Left ventricle myocardium inferior (tissue), 1 donor: ENCODE measurements around the gene HMCES. TPM values are rescaled to one million over a fixed set of nuclear protein-coding genes. Genes with fewer than 3 reads are reported as not detected.

Experiments
- DNase-seq: peaks from one replicate; pipeline ENCODE4 v3.0.0-alpha.2; 2020
- H3K27ac ChIP-seq: fragments of 200-600 bp; replicated peaks from 2 replicates; pipeline ENCODE4 v1.8.0; 2021
- H3K27me3 ChIP-seq: fragments of 200-600 bp; 2 replicates; pipeline ENCODE4 v1.8.0; 2021; ENCODE audit warnings: low read depth
- H3K36me3 ChIP-seq: fragments of 200-600 bp; 2 replicates; pipeline ENCODE4 v1.8.0; 2021
- H3K4me1 ChIP-seq: fragments of 200-600 bp; 2 replicates; pipeline ENCODE4 v1.8.0; 2021
- H3K4me3 ChIP-seq: fragments of 200-600 bp; 2 replicates; pipeline ENCODE4 v1.8.0; 2021; ENCODE audit warnings: mild to moderate bottlenecking, moderate library complexity
- H3K9me3 ChIP-seq: fragments of 200-600 bp; replicated peaks from 2 replicates; pipeline ENCODE4 v1.8.0; 2021
- intact Hi-C: fragments of 100-400 bp; cut with micrococcal nuclease; formaldehyde crosslinking; loops from one replicate; pipeline ENCODE4 v1.11.0; 2022
- total RNA-seq: library from RNA; stranded (reverse); fragmentation: NEBNext Ultra II Directional; extraction: Animal tissue kit (Norgen Biotek cat#: 25700); gene quantifications from one replicate; pipeline ENCODE4 v1.2.1, GENCODE V29; 2021
- TF ChIP-seq, protein P1 (sequence below): fragments of 200-600 bp; IDR thresholded peaks from 2 replicates; pipeline ENCODE4 v1.8.0; 2021; ENCODE audit warnings: antibody characterized with exemption, mild to moderate bottlenecking, borderline replicate concordance
- donor health status: DM: no; HTN: yes; CAD: no; lungs with severe emphysema.

HMCES gene
- total RNA-seq, 1 donor from 2014 or later, result 38.5 TPM

DNA sequence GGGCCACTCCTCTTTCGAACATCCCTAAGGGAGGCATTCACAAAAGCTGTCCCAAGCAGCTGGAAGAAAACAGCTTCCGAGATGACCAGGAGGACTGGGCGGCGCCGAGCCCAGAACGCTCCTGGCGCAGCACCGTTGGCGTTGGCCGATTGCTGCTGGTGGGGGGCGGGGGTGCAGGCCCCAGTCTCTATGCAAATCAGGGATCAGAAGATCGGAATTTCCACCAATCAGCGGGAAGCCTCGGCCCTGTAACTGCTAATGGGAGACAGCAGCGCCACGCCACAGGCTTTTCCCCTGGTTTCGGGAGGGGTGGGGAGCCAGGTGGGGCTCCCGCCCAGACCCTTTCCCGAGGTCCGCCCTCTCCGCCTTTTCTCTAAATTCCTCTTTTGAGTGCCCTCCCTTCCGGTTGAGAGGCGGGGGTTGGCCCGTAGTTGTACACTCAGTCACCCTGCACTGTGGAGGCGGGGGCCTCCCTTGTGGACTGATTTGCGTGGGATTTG is 27.0 kb downstream of the HMCES start:
- no peaks in the 10 kb centered on the region for H3K27me3 ChIP-seq
- TF ChIP-seq, protein P1, sequence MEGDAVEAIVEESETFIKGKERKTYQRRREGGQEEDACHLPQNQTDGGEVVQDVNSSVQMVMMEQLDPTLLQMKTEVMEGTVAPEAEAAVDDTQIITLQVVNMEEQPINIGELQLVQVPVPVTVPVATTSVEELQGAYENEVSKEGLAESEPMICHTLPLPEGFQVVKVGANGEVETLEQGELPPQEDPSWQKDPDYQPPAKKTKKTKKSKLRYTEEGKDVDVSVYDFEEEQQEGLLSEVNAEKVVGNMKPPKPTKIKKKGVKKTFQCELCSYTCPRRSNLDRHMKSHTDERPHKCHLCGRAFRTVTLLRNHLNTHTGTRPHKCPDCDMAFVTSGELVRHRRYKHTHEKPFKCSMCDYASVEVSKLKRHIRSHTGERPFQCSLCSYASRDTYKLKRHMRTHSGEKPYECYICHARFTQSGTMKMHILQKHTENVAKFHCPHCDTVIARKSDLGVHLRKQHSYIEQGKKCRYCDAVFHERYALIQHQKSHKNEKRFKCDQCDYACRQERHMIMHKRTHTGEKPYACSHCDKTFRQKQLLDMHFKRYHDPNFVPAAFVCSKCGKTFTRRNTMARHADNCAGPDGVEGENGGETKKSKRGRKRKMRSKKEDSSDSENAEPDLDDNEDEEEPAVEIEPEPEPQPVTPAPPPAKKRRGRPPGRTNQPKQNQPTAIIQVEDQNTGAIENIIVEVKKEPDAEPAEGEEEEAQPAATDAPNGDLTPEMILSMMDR, result no peak
- H3K9me3 ChIP-seq, result no peaks in the 10 kb centered on the region
- intact Hi-C loops, result no loop called here
- H3K27ac ChIP-seq, result peak overlapping the region; percentile 73
- DNase-seq, result peak; percentile 81
- peak overlapping the region; percentile 46 for H3K4me3 ChIP-seq
- H3K4me1 ChIP-seq, result peaks cover 32% of the 10 kb centered on the region
- H3K36me3 ChIP-seq, result peaks cover 38% of the 10 kb centered on the region

DNA sequence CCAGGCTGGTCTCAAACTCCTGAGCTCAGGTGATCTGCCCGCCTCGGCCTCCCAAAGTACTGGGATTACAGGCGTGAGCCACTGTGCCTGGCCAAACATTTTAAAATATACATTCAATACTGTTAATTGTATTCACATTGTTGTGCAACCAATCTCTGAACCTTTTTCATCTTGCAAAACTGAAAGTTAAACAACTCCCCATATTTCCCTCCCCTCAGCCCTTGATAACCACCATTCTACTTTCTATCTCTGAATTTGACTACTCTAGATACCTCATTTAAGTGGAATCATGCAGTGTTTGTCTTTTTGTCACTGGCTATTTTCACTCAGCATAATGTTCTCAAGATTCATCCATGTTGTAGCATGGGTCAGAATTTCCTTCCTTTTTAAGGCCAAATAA is 30.0 kb downstream of the HMCES start:
- Histone ChIP-seq H3K4me1 (peaks cover 31% of the 10 kb centered on the region), H3K27ac (no peak overlapping the region), H3K4me3 (no peak overlapping the region), H3K27me3 (no peaks in the 10 kb centered on the region), H3K36me3 (peaks cover 13% of the 10 kb centered on the region), H3K9me3 (no peaks in the 10 kb centered on the region)
- intact Hi-C loops, result no loop called here
- no peak for DNase-seq
- TF ChIP-seq, protein P1, result no peak

DNA sequence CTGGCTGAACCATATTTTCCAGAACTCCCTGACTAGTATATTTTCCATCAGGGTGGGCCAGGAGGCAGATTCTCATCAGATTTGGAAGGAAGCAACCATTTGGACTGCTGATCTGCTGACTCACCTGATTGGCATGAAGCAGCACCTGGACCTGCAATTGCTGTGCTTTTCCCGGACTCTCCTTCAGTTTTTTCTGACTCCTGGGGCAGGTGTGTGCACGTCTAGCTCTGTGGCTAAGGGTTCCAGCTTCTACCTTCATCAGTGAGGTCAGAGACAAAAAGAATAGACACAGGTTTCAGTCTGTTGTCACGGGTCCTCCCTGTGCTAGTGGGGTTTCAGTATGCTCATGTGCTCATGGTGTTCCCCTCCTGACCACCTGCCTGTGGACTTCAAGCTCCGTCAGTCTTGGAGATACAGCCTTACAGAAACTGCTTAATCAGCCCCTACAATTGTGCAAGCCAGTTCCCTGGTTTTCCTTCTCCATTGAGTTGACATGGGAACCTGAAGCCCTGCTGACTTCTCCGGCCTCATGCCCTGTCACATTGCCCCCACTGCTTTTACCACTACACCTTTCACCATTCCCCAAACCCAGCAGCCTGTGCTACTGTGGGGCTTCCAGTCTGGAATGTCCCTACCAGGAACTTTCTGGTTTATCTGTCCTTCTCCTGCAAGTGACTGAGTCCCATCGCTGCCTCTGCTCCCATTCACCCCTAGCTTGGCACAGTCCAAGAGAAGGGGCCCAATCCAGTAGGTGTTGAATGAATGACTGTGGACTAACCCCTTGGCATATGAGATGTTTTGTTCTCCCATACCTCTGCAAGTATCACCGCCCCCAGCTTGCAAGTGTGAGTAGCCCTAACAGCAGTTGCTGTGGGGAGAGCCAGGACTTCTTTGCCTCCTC is 31.7 kb downstream of the HMCES start:
- intact Hi-C loops, result no loop called here
- H3K4me1 ChIP-seq, result peaks cover 31% of the 10 kb centered on the region
- H3K9me3 ChIP-seq, result no peaks in the 10 kb centered on the region
- H3K27ac ChIP-seq, result no peak overlapping the region
- H3K36me3 ChIP-seq, result no peaks in the 10 kb centered on the region
- no peaks in the 10 kb centered on the region for H3K27me3 ChIP-seq
- DNase-seq, result no peak
- TF ChIP-seq, protein P1, result no peak
- no peak overlapping the region for H3K4me3 ChIP-seq

DNA sequence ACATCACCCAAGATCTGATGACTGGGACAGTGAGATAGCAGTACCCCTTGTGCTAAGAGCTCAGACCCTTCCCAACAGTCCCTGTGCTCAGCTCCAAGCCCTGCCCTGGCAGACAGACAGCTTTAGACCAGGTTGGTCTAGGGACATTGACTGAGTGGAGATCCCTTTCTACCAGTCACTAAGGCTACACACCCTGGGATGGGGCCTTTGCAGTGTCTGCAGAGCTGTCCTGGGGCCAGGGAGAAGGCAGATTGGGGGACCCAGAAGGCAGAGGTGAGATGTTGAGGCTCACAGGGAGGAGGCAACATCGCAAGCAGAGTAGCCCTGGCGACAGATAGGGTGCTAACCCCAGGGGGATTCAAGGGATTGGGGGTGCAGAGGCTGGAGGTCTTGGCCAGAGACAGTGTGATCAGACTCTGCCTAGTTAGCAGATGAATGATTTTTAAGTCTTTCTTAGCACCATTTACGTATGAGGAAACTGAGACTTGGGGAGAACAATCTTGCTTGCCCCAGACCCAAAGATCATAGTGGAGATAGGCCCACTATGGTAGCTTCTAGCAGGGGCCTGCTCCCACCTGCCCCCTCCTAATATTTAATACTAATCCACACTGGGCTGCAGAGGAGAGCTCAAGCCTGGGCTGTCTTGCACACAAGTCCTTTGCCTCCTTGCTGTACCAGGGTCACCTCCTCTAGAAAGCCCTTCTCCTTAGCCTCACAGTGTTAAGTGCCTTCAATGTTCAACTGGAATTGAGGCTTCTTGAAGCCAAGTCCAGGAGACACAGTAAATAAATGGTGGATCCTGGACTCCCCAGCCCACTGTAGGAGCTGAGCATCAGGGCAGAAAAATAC is 32.6 kb downstream of the HMCES start:
- peaks cover 31% of the 10 kb centered on the region for H3K4me1 ChIP-seq
- intact Hi-C loops, result no loop called here
- no peaks in the 10 kb centered on the region for H3K27me3 ChIP-seq
- no peak overlapping the region for H3K4me3 ChIP-seq
- H3K36me3 ChIP-seq, result no peaks in the 10 kb centered on the region
- DNase-seq, result no peak
- no peaks in the 10 kb centered on the region for H3K9me3 ChIP-seq
- H3K27ac ChIP-seq, result no peak overlapping the region
- TF ChIP-seq, protein P1, result no peak

DNA sequence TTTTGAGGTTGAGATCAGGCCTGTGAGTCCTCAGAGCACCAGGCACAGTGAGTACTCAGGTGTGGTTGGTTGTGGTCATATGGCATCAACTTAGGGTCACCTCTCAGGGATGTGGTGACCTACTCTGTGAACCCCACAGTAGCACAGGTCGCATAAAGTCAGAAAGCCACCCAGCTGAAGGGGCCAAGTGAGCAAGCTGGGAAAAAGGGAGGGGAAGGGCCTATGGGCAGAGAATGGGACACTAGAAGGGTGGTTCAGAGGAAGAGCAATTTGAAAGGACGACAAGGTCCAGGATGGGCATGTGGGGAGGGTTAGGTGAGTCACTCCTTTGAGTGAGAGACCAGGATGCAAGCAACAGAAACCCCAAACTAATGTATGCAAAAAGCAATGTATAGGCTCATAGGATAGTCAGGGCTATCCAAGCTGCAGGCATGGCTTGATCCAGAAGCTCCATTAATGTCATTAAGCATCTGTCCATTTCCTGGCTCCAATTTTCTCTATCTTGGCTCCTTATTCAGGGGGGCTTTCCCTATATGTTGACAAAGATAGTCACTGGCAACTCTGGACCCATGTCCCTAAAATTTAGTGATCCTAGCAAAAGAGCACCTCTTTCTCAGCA is 33.5 kb downstream of the HMCES start:
- no peaks in the 10 kb centered on the region for H3K27me3 ChIP-seq
- no peaks in the 10 kb centered on the region for H3K9me3 ChIP-seq
- TF ChIP-seq, protein P1, result no peak
- H3K36me3 ChIP-seq, result no peaks in the 10 kb centered on the region
- H3K4me3 ChIP-seq, result no peak overlapping the region
- peaks cover 40% of the 10 kb centered on the region for H3K4me1 ChIP-seq
- DNase-seq, result no peak
- intact Hi-C loops, result no loop called here
- H3K27ac ChIP-seq, result no peak overlapping the region
